Mucosa of descending colon (tissue), 3 donors: ENCODE data around the gene ZNF705A. TPM values are rescaled to one million over a fixed set of nuclear protein-coding genes. Genes with fewer than 3 reads are reported as not detected.
A peak's percentile ranks its signal among the peaks of the same experiment; 100 is the strongest.
"Not testable (repeated sequence)": the region's sequence is repeated elsewhere in the genome, so short reads cannot be mapped to it uniquely, and the experiment has no call there.

Source experiments
- ATAC-seq: fragments of 200-7000 bp; cut with Tn5 transposase; one replicate; pipeline ENCODE4 v1.9.1; 2020; ENCODE audit warnings: mild to moderate bottlenecking, moderate library complexity
- DNase-seq, 3 donors: peaks; one replicate each; pipeline ENCODE4 v3.0.0-alpha.2; 2020
- H3K36me3 ChIP-seq: fragments of 200-600 bp; one replicate; pipeline ENCODE4 v1.8.0; 2021; ENCODE audit warnings: low read depth, mild to moderate bottlenecking
- H3K4me1 ChIP-seq: fragments of 200-600 bp; one replicate; pipeline ENCODE4 v1.8.0; 2021; ENCODE audit warnings: low read depth, mild to moderate bottlenecking
- H3K4me3 ChIP-seq: fragments of 200-600 bp; one replicate; pipeline ENCODE4 v1.8.0; 2021; ENCODE audit warnings: mild to moderate bottlenecking
- H3K9me3 ChIP-seq: fragments of 200-600 bp; one replicate; pipeline ENCODE4 v1.8.0; 2021; ENCODE audit warnings: mild to moderate bottlenecking
- intact Hi-C, 2 donors: fragments of 100-400 bp; cut with DNase I in 1 of 2; cut with micrococcal nuclease in 1 of 2; formaldehyde crosslinking; loops; one replicate each; pipeline versions ENCODE4 v1.11.0 to v1.11.1; 2022; cut with DNase I, micrococcal nuclease
- total RNA-seq, 3 donors: library from RNA; stranded (reverse); fragmentation: NEBNext Ultra II Directional in 2 of 3; extraction: Animal tissue kit (Norgen Biotek cat#: 25700) in 2 of 3; gene quantifications; one replicate each; pipeline versions ENCODE4 v1.2.1 to v1.2.4, GENCODE V29; 2021 to 2023
- TF ChIP-seq, protein P1 (sequence below): fragments of 200-600 bp; IDR thresholded peaks from one replicate; pipeline ENCODE4 v1.8.0; 2022; ENCODE audit warnings: antibody characterized with exemption, mild to moderate bottlenecking
- donor health status: DM: no; HTN: no; CAD: no; lungs with moderate emphysema.
- donor health status: DM: no; HTN: no; CAD: no.
- donor health status: DM: no; HTN: yes; CAD: no.

The ZNF705A gene
- total RNA-seq, 3 donors from 2014 or later: not detected

DNA sequence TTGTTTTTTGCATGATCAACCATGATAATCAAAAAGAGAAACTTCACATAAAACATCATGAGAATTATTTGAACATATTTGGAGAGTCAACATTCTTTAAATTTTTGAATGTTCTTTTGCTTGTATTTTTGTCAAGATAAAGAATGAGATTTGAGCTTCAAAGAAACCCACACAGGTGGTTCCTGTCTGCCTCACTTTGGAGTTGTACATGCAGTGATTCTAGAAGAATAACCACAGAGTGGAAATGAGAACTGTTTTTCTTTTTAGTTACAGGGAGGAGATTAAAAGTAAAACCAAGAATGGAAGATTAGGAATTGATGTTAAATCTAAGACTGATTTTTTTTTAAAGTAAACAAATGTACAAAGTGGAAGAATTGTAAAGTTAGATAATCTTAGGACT is 2.3 kb upstream of the ZNF705A start:
- Histone ChIP-seq H3K4me1 (no peaks in the 10 kb centered on the region), H3K9me3 (no peaks in the 10 kb centered on the region), H3K36me3 (no peaks in the 10 kb centered on the region), H3K4me3 (no peak overlapping the region)
- intact Hi-C loops: no loop called here
- DNase-seq: no peak
- no peak for ATAC-seq
- TF ChIP-seq, protein P1, sequence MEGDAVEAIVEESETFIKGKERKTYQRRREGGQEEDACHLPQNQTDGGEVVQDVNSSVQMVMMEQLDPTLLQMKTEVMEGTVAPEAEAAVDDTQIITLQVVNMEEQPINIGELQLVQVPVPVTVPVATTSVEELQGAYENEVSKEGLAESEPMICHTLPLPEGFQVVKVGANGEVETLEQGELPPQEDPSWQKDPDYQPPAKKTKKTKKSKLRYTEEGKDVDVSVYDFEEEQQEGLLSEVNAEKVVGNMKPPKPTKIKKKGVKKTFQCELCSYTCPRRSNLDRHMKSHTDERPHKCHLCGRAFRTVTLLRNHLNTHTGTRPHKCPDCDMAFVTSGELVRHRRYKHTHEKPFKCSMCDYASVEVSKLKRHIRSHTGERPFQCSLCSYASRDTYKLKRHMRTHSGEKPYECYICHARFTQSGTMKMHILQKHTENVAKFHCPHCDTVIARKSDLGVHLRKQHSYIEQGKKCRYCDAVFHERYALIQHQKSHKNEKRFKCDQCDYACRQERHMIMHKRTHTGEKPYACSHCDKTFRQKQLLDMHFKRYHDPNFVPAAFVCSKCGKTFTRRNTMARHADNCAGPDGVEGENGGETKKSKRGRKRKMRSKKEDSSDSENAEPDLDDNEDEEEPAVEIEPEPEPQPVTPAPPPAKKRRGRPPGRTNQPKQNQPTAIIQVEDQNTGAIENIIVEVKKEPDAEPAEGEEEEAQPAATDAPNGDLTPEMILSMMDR: no peak

DNA sequence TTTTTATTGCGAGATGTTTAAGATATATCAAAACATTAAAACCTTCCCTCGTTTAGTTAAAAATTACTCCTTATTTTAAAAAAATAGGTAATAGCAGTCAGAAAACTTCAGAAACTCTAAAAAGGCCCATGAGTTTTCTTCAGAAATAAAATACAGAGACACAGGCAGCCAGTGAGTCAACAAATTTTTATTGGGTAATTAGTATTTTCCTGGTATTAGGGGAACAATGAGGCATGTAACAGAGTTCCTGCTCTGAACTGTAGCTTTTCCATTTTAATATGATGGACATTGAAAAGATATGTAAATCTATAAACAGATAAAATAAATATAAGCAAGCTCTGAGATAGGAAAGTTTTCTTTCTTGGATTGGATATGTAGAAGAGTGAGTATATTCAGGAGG is 399 bp upstream of the ZNF705A start:
- ATAC-seq: no peak
- intact Hi-C loops: no loop called here
- no peaks in the 10 kb centered on the region for H3K4me1 ChIP-seq
- TF ChIP-seq, protein P1: no peak
- H3K4me3 ChIP-seq: no peak overlapping the region
- no peaks in the 10 kb centered on the region for H3K9me3 ChIP-seq
- no peak for DNase-seq
- no peaks in the 10 kb centered on the region for H3K36me3 ChIP-seq

DNA sequence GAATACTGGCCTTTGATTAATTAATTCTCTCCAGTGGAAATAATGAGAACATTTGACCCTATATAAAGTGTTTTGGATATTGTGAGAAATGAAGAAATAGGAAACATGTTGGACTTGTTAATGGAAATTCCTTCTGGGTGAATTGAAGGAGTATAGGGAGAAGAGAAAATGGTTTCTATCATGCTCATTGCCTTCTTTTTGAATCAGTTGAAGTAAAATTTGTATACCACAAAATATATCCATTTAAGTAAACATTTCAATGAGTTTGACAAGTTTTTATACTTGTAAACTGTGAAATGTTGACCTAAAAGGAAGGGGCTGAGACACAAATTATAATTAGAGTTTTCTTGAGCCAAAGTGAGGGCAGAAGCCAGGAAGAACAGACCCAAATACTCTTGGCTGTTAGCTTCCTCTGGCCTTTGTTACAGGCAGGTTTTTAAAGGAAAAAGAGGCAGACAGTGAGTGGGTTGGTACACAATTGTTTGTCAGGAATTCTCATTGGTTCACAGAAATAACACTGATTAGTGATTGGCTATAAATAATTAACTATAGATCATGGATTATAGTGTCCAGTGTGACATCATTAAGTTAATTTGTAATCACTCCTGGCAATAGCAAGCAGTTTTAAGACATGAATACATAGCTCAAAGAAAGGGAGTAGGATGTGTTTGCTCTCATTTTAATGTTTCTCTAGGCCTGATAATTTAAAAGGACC is 826 bp downstream of the ZNF705A start:
- Histone ChIP-seq H3K36me3 (no peaks in the 10 kb centered on the region), H3K9me3 (no peaks in the 10 kb centered on the region), H3K4me1 (no peaks in the 10 kb centered on the region), H3K4me3 (no peak overlapping the region)
- ATAC-seq (no peak), DNase-seq (no peak)
- TF ChIP-seq, protein P1: no peak
- intact Hi-C loops: no loop called here

DNA sequence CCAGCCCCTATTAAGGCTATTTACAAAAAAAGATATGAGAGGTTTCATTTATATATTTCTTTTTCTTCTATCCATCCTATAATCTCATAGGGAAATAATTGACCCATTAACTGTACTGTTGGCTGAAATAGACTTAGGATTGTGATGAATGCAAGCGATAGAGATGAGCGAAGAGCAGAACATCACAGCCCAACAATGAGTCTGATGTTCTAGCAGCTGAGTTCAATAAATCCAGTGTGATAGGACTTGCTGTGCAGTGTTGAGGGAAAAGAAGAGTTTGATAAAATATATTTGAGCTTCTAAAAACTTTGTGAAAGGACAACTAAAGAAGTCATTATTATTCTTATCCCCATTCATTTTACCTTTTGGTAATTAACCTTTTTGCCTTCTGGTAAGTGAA is 16.1 kb downstream of the ZNF705A start:
- intact Hi-C loops, H3K4me3 ChIP-seq, H3K36me3 ChIP-seq, DNase-seq, ATAC-seq, H3K4me1 ChIP-seq, H3K9me3 ChIP-seq: not testable (repeated sequence)

DNA sequence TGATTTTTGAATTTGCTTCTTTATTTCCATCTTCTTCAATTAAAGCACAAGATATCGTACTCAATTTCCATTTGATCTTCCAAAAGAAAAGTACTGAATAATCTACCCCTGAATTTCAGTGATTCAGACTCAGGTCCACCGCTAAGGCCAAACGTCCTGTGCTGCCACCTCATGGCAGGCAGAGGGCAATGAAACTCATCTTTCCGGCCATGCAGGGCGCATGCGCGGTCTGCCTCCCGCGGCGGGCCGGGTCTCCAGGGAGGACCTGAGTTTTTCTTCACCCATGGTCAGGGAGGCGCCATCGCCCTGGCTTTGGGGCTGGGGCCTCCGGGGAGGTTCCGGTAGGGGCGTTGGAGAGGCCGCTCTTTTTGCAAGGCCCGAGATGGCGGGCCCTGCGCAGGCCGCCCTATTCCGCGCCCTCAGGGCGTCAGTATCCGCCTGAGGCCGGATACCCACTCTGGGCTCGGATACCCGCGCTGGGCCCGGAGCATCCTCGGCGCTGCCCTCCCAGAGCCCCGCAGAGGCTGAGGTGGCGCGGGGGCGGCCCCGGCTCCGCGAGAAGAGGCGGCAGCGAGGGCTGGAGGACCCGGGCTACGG is 23.3 kb downstream of the ZNF705A start:
- H3K9me3 ChIP-seq, H3K4me1 ChIP-seq, intact Hi-C loops, H3K36me3 ChIP-seq: not testable (repeated sequence)
- TF ChIP-seq, protein P1: peak; percentile 84
- peak; percentile 60 for ATAC-seq
- H3K4me3 ChIP-seq: peak overlapping the region; percentile 40
- peak; percentile 57 to 86 (median 67) for DNase-seq

DNA sequence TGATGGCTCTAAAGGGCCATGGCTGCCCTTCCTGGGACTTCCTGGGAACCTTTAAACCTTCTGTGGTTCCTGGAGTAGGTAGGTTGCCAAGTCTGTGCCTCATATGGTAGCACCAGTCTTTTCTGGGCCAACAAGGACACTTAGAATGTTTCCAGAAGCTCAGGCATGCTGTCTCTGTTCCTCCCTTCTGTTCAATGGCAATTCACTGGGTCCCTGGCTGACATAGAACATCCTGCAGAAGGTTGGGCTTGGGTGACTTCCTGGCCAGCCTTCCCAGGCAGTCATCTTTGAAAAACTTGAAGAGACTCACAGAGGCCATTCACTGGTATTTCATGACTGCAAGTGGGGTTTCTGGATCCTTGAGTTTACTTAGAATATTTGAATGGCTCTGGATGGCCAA is 24.5 kb downstream of the ZNF705A start:
- ATAC-seq, H3K4me1 ChIP-seq, H3K9me3 ChIP-seq, DNase-seq, H3K4me3 ChIP-seq, intact Hi-C loops, H3K36me3 ChIP-seq: not testable (repeated sequence)

DNA sequence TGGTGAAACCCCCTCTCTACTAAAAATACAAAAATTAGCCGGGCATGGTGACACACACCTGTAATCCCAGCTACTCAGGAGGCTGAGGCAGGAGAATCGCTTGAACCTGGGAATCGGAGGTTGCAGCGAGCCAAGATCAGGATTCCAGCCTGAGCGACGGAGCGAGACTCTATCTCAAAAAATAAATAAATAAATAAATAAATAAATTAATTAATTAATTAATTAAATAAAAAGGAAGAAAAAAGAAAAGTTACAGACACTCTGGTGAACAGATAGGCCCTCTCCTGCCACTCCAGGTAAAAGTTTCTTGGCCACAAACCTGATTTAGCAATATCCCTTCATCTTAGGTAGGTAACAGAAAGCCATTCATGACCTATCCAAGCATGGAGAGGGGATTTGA is 26.1 kb downstream of the ZNF705A start:
- intact Hi-C loops, H3K36me3 ChIP-seq, DNase-seq, H3K4me3 ChIP-seq, H3K9me3 ChIP-seq, ATAC-seq, H3K4me1 ChIP-seq: not testable (repeated sequence)

DNA sequence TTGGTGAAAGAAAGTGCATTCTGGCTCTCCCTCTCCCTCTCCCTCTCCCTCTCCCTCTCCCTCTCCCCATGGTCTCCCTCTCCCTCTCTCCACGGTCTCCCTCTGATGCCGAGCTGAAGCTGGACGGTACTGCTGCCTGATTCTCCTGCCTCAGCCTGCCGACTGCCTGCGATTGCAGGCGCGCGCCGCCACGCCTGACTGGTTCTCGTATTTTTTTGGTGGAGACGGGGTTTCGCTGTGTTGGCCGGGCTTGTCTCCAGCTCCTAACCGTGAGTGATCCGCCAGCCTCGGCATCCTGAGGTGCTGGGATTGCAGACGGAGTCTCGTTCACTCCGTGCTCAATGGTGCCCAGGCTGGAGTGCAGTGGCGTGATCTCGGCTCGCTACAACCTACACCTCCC is 26.5 kb downstream of the ZNF705A start:
- H3K36me3 ChIP-seq, intact Hi-C loops, ATAC-seq, H3K4me1 ChIP-seq, DNase-seq, H3K4me3 ChIP-seq, H3K9me3 ChIP-seq: not testable (repeated sequence)

DNA sequence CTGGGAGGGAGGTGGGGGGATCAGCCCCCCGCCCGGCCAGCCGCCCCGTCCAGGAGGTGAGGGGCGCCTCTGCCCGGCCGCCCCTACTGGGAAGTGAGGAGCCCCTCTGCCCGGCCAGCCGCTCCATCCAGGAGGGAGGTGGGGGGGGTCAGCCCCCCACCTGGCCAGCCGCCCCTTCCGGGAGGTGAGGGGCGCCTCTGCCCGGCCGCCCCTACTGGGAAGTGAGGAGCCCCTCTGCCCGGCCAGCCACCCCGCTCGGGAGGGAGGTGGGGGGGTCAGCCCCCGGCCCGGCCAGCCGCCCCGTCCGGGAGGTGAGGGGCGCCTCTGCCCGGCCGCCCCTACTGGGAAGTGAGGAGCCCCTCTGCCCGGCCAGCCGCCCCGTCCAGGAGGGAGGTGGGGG is 27.4 kb downstream of the ZNF705A start:
- H3K4me1 ChIP-seq, H3K4me3 ChIP-seq, H3K36me3 ChIP-seq, DNase-seq, intact Hi-C loops, ATAC-seq, H3K9me3 ChIP-seq: not testable (repeated sequence)

DNA sequence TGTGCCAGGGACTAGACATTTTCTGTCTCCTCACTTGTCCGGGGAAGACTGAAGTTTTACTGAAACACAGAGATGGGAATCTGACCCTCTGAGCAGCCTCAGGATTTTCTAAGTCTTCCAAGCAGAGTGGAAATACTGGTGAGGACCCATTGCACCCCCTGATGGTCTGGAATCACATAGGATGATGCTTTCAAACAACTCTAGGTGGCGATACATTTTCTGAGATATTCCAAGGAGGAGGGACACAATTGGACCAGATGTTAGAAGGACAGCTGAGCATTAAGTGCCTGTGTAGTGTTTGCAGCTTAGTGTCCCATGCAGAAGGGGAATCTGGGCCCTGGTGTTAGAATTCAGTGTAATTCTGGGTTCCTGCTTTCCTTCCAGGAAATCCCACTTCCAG is 31.3 kb downstream of the ZNF705A start:
- intact Hi-C loops, ATAC-seq, DNase-seq: not testable (repeated sequence)

More for the DNA sequence above, 31.3 kb downstream of the ZNF705A start:
- not testable (repeated sequence) for H3K4me1 ChIP-seq, H3K9me3 ChIP-seq, H3K4me3 ChIP-seq, H3K36me3 ChIP-seq
